Astrocyte (in vitro differentiated cells and primary cell): ENCODE results near the gene MMP17. TPM values are rescaled to one million over a fixed set of nuclear protein-coding genes. Genes with fewer than 3 reads are reported as not detected.

ENCODE experiments used
- DNase-seq: peaks from one replicate; pipeline ENCODE4 v3.0.0-alpha.2; 2010; ENCODE audit warnings: low read depth
- FAIRE-seq: peaks from 2 replicates; lab custom pipeline; 2011; peaks lifted over from hg19 to GRCh38; lab: Jason Lieb, UNC
- H2AFZ ChIP-seq: 2 replicates; pipeline ENCODE4 v1.6.0; 2012; ENCODE audit warnings: low read depth, low read length, inconsistent platforms
- H3K27ac ChIP-seq: 2 replicates; pipeline ENCODE4 v1.5.1; 2011; ENCODE audit warnings: low read depth, low read length, inconsistent platforms
- H3K27me3 ChIP-seq: 2 replicates; pipeline ENCODE4 v1.6.0; 2011; ENCODE audit warnings: low read length, inconsistent platforms; ENCODE audit not compliant: insufficient read depth
- H3K36me3 ChIP-seq: 2 replicates; pipeline ENCODE4 v1.5.1; 2011; ENCODE audit warnings: low read length, inconsistent platforms; ENCODE audit not compliant: insufficient read depth
- H3K4me1 ChIP-seq: 2 replicates; pipeline ENCODE4 v1.5.1; 2011; ENCODE audit warnings: low read length, inconsistent platforms; ENCODE audit not compliant: insufficient read depth
- H3K4me2 ChIP-seq: 2 replicates; pipeline ENCODE4 v1.6.0; 2012; ENCODE audit warnings: low read length, inconsistent platforms
- H3K4me3 ChIP-seq: 2 replicates; pipeline ENCODE4 v1.5.1; 2011; ENCODE audit warnings: low read depth, mild to moderate bottlenecking, low read length, inconsistent platforms; ENCODE audit not compliant: insufficient read depth
- H3K79me2 ChIP-seq: 2 replicates; pipeline ENCODE4 v1.6.0; 2012; ENCODE audit warnings: mild to moderate bottlenecking, low read length, inconsistent platforms; ENCODE audit not compliant: insufficient read depth
- H3K9ac ChIP-seq: 2 replicates; pipeline ENCODE4 v1.6.0; 2012; ENCODE audit warnings: mild to moderate bottlenecking, low read length, inconsistent platforms
- H3K9me3 ChIP-seq: 2 replicates; pipeline ENCODE4 v1.5.1; 2012; ENCODE audit warnings: low read depth, mild to moderate bottlenecking, low read length, inconsistent platforms; ENCODE audit not compliant: insufficient read depth
- H4K20me1 ChIP-seq: 2 replicates; pipeline ENCODE4 v1.6.0; 2012; ENCODE audit warnings: low read length, inconsistent platforms; ENCODE audit not compliant: insufficient read depth
- H3K27ac Mint-ChIP-seq: one replicate; pipeline ENCODE4 v1.8.0; 2021; ENCODE audit warnings: mild to moderate bottlenecking, mixed read lengths; ENCODE audit not compliant: unreplicated experiment
- H3K27me3 Mint-ChIP-seq: one replicate; pipeline ENCODE4 v1.8.0; 2021; ENCODE audit warnings: low read depth, mixed read lengths; ENCODE audit not compliant: unreplicated experiment
- H3K36me3 Mint-ChIP-seq: one replicate; pipeline ENCODE4 v1.8.0; 2021; ENCODE audit warnings: low read depth, mixed read lengths; ENCODE audit not compliant: unreplicated experiment
- H3K4me1 Mint-ChIP-seq: one replicate; pipeline ENCODE4 v1.8.0; 2021; ENCODE audit warnings: low read depth, mixed read lengths; ENCODE audit not compliant: unreplicated experiment
- H3K4me3 Mint-ChIP-seq: one replicate; pipeline ENCODE4 v1.8.0; 2021; ENCODE audit warnings: mild to moderate bottlenecking, moderate library complexity, mixed read lengths; ENCODE audit not compliant: unreplicated experiment
- H3K9me3 Mint-ChIP-seq: one replicate; pipeline ENCODE4 v1.8.0; 2021; ENCODE audit warnings: mild to moderate bottlenecking, mixed read lengths; ENCODE audit not compliant: unreplicated experiment
- CTCF ChIP-seq: IDR thresholded peaks from 2 replicates; pipeline ENCODE4 v1.5.1; 2011; ENCODE audit warnings: low read depth, mild to moderate bottlenecking, inconsistent platforms, low read length, moderate library complexity; ENCODE audit not compliant: insufficient read depth
- EZH2 ChIP-seq: IDR thresholded peaks from 2 replicates; pipeline ENCODE4 v1.6.1; 2012; ENCODE audit warnings: mild to moderate bottlenecking, low read length, inconsistent platforms; ENCODE audit not compliant: insufficient read depth
- total RNA-seq: library from RNA; stranded (reverse); gene quantifications from 2 replicates; pipeline ENCODE4 v1.2.1, GENCODE V29; 2021

MMP17 gene
- total RNA-seq, 1 donor from 2014 or later, result 8.4 TPM

GRCh38 chr12:131896080-131896810 lies 68.1 kb downstream of the MMP17 start:
- H3K4me3 ChIP-seq, result peak overlapping the region; percentile 70
- peak overlapping the region; percentile 100 for H3K4me2 ChIP-seq
- H3K36me3 ChIP-seq, result no peaks in the 10 kb centered on the region
- H3K4me3 Mint-ChIP-seq, result peak overlapping the region; percentile 87
- peak overlapping the region; percentile 91 for H3K27ac ChIP-seq
- TF ChIP-seq EZH2 (no peak), CTCF (no peak)
- H3K79me2 ChIP-seq, result peaks cover 40% of the 10 kb centered on the region
- FAIRE-seq (no peak), DNase-seq (peak; percentile 83)
- H3K9me3 ChIP-seq, result no peaks in the 10 kb centered on the region
- no peaks in the 10 kb centered on the region for H3K27me3 Mint-ChIP-seq
- no peaks in the 10 kb centered on the region for H3K27me3 ChIP-seq
- H3K4me1 Mint-ChIP-seq, result peaks cover 7% of the 10 kb centered on the region
- H2AFZ ChIP-seq, result peak overlapping the region; percentile 86
- no peaks in the 10 kb centered on the region for H3K9me3 Mint-ChIP-seq
- peaks cover 42% of the 10 kb centered on the region for H4K20me1 ChIP-seq
- peak overlapping the region; percentile 26 for H3K27ac Mint-ChIP-seq
- peak overlapping the region; percentile 90 for H3K9ac ChIP-seq
- peaks cover 2% of the 10 kb centered on the region for H3K36me3 Mint-ChIP-seq
- H3K4me1 ChIP-seq, result peaks cover 17% of the 10 kb centered on the region

GRCh38 chr12:131896811-131897270 lies 68.6 kb downstream of the MMP17 start:
- no peaks in the 10 kb centered on the region for H3K27me3 ChIP-seq
- H3K4me1 ChIP-seq, result peaks cover 17% of the 10 kb centered on the region
- peak overlapping the region; percentile 90 for H3K9ac ChIP-seq
- peak overlapping the region; percentile 100 for H3K4me2 ChIP-seq
- DNase-seq, result no peak
- H3K27me3 Mint-ChIP-seq, result no peaks in the 10 kb centered on the region
- peaks cover 7% of the 10 kb centered on the region for H3K4me1 Mint-ChIP-seq
- no peak for FAIRE-seq
- no peaks in the 10 kb centered on the region for H3K36me3 ChIP-seq
- TF ChIP-seq EZH2 (no peak), CTCF (no peak)
- peaks cover 2% of the 10 kb centered on the region for H3K36me3 Mint-ChIP-seq
- no peaks in the 10 kb centered on the region for H3K9me3 Mint-ChIP-seq
- H3K4me3 Mint-ChIP-seq, result peak overlapping the region; percentile 77
- H3K4me3 ChIP-seq, result peak overlapping the region; percentile 70
- peak overlapping the region; percentile 86 for H2AFZ ChIP-seq
- H4K20me1 ChIP-seq, result peaks cover 48% of the 10 kb centered on the region
- peak overlapping the region; percentile 91 for H3K27ac ChIP-seq
- no peaks in the 10 kb centered on the region for H3K9me3 ChIP-seq
- H3K79me2 ChIP-seq, result peaks cover 45% of the 10 kb centered on the region
- H3K27ac Mint-ChIP-seq, result peak overlapping the region; percentile 26

GRCh38 chr12:131897276-131897675 lies 69.1 kb downstream of the MMP17 start:
- H3K27me3 Mint-ChIP-seq, result no peaks in the 10 kb centered on the region
- Histone ChIP-seq H3K9ac (no peak overlapping the region), H3K27me3 (no peaks in the 10 kb centered on the region)

More at GRCh38 chr12:131897276-131897675, 69.1 kb downstream of the MMP17 start:
- Mint-ChIP-seq H3K4me3 (peak overlapping the region; percentile 77), H3K4me1 (peaks cover 7% of the 10 kb centered on the region), H3K9me3 (no peaks in the 10 kb centered on the region), H3K27ac (no peak overlapping the region), H3K36me3 (peaks cover 2% of the 10 kb centered on the region)
- Histone ChIP-seq H4K20me1 (peaks cover 52% of the 10 kb centered on the region), H3K27ac (no peak overlapping the region), H3K4me3 (no peak overlapping the region), H3K36me3 (no peaks in the 10 kb centered on the region), H3K4me1 (peaks cover 17% of the 10 kb centered on the region), H2AFZ (no peak overlapping the region), H3K4me2 (peak overlapping the region; percentile 100), H3K79me2 (peaks cover 49% of the 10 kb centered on the region), H3K9me3 (no peaks in the 10 kb centered on the region)
- TF ChIP-seq EZH2, result no peak
- TF ChIP-seq CTCF, result no peak
- no peak for FAIRE-seq
- DNase-seq, result no peak
